RCC 7860 (cell line): ENCODE results near the gene BBOX1.
"Not testable (repeated sequence)": the region's sequence is repeated elsewhere in the genome, so short reads cannot be mapped to it uniquely, and the experiment has no call there.

Experiments used
- DNase-seq: peaks from one replicate; pipeline ENCODE4 v3.0.0-alpha.2; 2015; ENCODE audit warnings: low spot score
- FAIRE-seq: peaks from 2 replicates; lab custom pipeline; 2012; peaks lifted over from hg19 to GRCh38; lab: Jason Lieb, UNC

Gene BBOX1

DNA sequence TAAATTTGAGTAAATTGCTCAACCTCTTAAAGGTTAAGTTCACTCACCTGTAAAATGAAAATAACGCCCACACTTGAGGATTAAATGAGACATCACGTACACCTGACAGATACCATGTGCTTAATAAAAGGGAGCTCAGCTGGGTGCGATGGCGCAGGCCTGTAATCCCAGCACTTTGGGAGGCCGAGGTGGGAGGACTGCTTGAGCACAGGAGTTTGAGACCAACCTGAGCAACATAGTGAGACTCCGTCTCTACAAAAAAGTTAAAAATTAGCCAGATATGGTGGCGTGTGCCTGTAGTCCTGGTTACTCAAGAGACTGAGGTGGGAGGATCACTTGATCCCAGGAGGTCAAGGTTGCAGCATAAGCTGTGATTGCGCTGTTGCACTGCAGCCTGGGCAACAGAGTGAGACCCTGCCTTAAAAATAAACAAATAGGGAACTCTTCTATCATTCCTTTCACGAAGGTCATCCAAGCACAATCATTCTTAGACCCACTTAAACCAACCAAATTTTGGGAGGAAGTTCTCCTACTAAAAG, 134.1 kb downstream of the BBOX1 start:
- DNase-seq (no peak), FAIRE-seq (no peak)

DNA sequence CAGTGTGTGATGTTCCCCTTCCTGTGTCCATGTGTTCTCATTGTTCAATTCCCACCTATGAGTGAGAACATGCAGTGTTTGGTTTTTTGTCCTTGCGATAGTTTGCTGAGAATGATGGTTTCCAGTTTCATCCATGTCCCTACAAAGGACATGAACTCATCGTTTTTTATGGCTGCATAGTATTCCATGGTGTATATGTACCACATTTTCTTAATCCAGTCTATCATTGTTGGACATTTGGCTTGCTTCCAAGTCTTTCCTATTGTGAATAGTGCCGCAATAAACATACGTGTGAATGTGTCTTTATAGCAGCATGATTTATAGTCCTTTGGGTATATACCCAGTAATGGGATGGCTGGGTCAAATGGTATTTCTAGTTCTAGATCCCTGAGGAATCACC, 134.9 kb downstream of the BBOX1 start:
- not testable (repeated sequence) for FAIRE-seq, DNase-seq
